ENCODE measurements around the gene SDK1.
"Not testable (repeated sequence)": the region's sequence is repeated elsewhere in the genome, so short reads cannot be mapped to it uniquely, and the experiment has no call there.

The SDK1 gene

DNA sequence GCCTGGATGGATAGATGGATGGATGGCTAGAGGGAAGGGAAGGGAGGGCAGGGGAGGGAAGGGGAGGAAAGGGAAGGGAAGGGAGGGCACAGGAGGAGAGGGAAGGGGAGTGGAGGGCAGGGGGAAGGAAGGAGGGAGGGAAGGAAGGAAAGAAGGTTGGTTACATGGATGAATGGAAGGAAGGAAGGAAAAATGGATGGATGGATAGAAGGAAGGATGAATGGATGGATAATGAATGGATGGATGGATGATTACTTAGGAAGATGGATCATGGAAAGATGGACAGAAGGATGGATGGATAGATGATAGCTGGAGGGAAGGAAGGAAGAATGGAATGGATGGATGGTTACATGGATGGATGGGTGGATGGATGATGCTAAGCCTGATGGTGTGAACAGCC is 929.3 kb downstream of the SDK1 start:
- DNase-seq (ENCODE audit: low spot score): no peak

DNA sequence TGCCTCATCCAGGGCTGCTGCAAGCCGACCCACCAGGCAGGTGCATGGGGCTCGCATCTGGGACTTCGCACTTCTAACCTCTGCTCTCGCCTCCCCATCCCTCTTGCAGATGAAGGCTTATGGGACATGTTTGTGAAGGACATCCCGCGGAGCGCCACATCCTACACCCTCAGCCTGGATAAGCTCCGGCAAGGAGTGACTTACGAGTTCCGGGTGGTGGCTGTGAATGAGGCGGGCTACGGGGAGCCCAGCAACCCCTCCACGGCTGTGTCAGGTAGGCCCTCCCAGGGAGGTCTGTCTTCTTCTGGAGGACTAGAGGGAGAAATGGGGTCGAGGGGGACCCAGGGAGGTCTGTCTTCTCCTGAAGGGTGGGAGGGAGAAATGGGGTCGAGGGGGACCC is 932.1 kb downstream of the SDK1 start:
- DNase-seq (ENCODE audit: low spot score): no peak

DNA sequence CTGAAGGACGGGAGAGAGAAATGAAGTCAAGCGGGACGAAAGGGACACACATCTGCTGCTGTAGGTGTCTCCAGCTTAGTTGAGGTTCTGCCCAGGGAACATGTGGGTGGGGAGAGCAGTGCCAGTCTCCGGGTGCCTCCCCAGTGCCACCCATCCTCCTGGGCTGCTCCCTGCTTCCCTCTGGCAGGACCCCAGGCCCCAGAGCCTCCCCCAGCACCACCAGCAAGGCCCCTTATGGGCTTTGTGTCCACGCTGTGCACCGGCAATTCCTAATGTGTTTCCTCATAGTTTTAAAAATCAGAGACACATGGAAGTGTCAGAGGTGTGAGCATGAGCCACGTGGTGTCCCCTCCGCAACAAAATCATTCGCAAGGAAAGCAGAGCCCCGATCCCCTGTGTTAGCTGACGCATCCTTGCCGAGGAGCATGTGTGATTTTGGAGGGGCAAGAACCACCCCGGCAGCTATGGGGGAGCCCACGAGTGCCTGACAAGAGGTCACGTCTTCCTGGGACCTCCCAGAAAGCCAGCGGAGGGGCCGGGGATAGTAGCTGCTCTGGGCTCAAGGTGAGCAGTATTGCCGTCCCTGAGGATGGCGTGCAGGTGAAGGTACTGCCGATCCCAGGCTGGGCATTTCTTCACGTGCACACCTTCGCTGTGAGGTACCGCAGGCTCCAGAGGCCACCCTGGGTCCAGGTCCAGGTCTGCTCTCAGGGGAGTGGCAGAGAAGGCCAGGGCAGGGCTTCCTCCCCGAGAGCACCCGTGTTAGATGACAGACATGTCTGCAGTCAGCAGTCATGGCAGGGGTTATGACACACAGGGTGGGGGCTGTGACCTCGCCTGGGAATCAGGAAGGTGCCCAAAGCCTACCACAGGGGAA is 932.8 kb downstream of the SDK1 start:
- no peak for DNase-seq (ENCODE audit: low spot score)

DNA sequence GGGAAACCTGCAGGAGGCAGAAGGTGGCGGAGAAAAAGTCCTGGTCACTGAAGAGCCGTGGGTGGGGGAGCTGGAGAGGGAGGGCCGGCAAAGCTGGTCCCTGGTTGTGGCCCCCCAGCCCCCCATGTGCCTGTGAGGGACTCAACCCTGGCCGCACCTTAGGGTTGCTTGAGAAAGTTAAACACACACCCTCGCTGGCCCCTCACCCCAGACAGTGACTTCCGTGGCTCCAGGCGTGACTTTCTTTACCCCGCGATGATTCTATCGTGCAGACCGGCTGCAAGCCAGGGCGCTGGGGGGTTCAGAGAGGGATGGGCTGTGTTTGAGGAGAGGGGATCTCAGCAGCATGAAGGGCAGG is 933.4 kb downstream of the SDK1 start:
- DNase-seq (ENCODE audit: low spot score): no peak

DNA sequence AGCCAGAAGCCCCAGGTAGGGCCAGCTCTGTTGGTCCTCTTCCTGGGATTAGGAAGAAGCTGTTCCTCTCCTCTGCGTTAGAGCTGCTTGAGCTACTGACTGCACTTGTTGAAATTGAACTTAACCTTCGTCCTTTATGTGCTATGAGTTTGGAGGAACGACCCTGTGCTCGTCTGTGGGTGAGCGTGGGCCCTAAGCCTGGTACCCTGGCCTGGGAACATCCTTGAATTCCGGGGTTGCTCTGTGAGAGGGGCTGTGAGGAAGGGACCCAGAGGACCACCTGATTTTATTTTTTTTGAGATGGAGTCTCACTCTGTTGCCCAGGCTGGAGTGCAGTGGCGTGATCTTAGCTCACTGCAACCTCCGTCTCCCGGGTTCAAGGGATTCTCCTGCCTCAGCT is 933.8 kb downstream of the SDK1 start:
- no peak for DNase-seq (ENCODE audit: low spot score)

DNA sequence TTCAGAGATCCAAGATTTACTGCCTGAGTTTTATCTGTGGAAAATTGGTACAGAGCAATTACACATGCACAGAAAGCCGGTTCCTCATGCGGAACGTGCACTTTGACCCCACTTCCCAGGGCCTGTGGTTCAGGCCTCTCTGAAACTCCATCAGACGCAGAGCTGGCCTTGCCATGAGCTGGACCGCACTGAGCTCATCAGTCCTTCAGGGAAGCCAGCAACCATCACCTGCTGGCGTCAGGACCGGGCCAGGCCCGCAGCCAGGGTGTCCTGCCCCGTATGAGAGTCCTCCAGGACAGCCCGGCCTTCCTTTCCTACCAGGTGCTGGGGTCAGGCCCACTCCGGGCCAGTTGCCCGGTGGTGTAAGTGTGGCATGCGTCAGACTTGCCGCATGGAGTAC is 934.5 kb downstream of the SDK1 start:
- no peak for DNase-seq (ENCODE audit: low spot score)

DNA sequence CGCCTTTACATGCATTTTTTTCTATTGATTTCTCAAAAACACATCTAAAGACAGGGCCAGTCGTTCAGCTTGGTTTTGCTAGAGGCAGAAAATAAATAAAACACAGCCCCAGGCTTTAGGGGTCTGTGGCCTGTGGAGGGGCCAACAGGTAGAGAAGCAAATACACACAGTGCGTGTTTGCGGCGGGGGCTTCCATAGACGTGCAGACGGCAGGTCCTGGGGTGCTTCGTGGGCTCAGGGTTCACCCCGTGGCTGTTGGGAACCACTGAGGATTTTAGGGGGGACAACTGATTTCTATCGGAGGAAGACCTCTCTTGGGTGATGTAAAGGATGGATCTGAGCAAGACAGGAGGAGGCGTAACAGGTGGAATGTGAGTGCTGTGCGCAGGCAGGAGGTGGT is 935.3 kb downstream of the SDK1 start:
- DNase-seq (ENCODE audit: low spot score): no peak

DNA sequence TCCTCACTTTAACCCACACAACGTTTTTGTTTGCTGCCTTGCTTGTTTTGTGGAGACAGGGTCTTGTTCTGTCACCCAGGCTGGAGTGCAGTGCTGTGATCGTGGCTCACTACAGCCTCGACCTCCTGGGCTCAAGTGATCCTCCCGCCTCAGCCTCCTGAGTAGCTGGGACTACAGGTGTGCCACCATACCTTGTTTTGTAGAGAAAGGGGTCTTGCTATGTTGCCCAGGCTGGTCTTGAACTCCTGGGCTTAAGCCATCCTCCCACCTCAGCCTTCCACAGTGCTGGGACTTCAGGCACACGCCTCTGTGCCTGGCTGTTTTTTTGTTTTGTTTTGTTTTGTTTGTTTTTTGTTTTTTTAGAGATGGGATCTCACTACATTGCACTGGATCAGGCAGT is 935.8 kb downstream of the SDK1 start:
- not testable (repeated sequence) for DNase-seq (ENCODE audit: low spot score)

DNA sequence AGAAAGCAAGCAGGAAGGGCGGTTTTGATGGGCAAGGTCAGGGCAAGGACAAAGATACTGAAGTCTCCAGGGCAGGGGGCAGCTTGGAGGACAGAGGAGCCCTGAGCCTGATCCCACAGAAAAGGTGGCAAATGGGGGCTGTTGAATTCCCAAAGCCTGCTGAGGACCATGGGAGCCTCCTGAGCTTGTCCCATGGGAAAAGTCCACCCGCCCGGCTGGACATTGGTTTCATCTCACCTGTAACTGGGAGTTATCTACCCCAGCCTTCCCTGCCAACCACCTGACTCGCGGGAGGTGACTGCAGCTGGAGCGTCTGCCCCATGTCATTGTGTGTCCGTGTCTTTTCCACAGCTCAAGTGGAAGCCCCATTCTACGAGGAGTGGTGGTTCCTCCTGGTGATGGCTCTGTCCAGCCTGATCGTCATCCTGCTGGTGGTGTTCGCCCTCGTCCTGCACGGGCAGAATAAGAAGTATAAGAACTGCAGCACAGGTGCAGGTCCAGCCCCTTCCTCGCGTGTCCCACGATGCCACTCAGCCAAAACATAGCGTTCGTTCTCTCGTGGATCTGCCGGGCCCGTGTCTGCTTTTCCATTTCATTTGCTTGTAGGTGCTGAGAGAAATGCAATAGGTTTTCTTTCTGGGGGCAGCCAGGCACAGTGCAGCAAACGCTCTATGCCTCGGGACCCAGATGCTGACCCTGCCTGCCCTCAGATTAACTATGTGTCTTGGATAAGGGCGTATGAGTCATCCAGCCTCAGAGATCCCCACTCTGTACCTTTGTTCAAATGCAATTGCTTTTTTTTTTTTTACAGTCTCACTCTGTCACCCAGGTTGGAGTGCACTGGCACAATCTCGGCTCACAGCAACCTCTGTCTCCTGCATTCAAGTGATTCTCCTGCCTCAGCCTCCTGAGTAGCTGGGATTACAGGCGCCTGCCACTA is 936.5 kb downstream of the SDK1 start:
- no peak for DNase-seq (ENCODE audit: low spot score)

DNA sequence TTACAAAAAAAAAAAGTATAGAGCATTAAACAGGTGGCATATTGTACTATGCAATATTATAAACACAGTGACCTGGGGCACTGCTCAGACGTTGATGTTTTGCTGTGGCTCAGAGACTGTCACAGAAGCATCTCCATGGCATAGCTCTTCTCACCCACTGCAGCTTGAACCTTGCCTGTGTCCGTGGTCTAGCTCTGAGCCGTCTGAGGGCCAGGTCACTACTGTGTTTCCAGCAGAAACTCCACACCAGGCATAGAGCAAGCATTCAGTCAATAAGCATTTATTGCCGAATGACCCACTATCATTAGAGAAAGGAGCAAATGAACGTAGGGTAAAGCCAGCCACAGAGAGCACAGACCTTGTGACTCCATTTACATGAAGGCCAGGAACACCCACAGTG is 937.8 kb downstream of the SDK1 start:
- DNase-seq (ENCODE audit: low spot score): no peak

DNA sequence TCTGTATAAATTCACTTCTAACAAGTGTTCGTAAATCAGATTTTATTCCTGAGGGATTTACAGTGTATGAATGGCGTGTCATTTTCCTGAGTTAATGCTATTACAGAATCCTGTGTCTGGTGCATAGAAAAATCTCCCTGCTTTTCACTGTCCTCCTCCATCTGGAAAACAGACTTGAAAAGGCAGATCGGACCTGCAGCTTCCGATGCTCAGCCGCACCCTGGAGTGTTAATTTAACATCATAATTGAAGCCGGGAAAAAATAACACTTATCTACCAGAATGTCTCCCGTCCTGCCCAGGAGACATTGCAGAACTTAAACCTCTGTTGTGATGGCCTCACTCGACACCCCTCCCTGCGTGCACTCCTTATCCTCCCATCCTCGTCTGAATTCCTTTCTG is 939.0 kb downstream of the SDK1 start:
- no peak for DNase-seq (ENCODE audit: low spot score)

DNA sequence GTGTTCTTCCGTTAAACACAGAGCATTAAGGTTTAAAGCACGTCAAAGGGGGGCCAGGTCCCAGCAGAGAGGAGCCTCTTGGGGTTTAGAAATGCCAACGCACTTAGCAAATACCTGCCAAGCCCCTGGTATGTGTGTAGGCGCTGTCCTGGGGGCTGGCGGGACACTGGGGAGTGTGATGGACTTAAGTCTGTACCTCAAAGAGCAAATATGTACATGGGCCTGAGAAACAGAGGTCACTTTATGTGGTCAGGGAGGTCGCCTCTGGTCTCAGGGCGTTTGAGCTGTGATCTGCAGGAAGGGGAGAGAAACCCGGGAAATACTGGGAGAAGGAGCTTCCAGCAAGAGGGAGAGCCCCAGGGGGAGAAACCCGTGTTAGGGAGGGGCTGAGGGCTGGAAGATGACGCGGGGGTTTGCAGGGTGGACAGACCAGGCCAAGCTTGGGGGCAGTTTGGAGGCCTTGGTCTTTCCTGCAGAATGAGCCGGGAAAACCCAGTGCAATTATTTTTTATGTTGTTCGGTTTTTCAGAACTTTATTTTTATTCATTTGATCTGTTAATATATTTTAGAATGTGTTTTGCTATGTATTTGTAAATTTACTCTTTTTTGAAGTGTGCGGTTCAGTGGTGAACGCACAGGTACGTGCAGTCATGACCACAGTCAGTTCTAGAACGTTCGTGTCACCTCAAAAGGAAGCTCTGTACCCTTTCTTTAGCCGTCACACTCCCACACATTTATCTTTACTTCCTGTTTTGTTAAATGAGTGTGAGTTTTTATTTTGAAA is 939.7 kb downstream of the SDK1 start:
- DNase-seq (ENCODE audit: low spot score): no peak

DNA sequence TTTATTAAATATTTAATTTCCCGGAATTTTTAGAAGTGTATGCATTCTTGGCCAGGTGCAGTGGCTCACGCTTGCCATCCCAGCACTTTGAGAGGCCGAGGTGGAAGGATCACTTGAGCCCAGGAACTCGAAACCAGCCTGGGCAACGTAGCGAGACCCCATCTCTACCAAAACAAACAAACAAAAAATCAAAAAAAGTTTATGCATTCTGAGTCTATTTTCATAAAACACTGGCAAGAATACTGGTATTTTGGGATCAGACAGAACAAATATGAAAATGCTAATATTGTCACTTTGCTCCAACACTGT is 940.2 kb downstream of the SDK1 start:
- DNase-seq (ENCODE audit: low spot score): no peak

DNA sequence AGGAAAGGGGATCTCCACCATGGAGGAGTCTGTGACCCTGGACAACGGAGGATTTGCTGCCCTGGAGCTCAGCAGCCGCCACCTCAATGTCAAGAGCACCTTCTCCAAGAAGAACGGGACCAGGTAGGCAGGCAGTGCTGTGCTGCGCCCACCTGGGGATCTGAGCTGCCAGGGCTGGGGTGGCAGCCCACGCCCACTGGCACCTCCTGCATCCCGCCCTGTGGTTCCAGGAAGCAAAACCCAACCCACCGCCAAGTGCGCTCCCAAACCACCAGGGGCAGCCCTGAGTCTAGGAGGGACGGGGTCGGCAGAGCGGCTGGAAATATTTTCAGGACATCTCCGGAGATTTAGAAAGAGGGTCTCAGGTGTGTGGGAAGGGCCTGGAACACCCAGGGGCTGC is 940.7 kb downstream of the SDK1 start:
- no peak for DNase-seq (ENCODE audit: low spot score)

DNA sequence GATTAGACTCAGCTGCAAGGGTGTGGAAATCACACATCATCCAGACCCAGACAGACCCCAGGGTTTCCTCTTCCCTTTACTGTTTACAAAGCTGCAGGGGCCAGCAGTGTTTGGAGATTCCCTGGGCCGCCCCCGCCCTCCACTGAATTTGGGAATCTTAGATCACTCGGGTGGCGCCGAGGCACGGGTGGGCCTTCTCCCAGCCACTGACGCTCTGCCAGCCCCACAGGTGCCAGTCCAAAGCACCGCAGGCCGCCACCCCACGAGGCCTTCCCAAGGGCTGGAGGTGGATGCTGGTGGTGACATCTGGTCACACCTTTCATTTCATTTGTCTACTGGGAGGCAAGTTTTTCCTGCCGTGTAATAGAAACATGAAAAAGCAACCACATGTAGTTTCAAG is 941.7 kb downstream of the SDK1 start:
- no peak for DNase-seq (ENCODE audit: low spot score)

DNA sequence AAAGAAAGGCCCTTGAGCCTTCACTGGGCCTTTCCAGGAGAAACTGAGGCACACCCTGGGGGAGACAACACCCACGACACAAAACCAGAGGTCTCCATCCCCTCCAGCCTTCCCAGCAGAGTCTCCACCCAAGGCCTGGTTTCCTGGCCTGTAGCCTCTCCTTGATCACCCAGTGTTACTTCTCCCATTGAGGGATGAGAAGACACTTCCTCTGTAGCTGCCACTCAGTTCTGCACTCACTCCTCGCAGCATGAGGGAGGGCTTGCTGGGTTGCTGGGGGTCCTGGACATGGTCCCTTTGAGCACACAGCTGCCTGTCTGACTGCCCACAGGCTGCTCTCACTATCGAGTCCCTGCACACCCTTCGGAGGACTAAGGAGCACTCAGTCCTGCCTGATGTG is 943.0 kb downstream of the SDK1 start:
- DNase-seq (ENCODE audit: low spot score): no peak

DNA sequence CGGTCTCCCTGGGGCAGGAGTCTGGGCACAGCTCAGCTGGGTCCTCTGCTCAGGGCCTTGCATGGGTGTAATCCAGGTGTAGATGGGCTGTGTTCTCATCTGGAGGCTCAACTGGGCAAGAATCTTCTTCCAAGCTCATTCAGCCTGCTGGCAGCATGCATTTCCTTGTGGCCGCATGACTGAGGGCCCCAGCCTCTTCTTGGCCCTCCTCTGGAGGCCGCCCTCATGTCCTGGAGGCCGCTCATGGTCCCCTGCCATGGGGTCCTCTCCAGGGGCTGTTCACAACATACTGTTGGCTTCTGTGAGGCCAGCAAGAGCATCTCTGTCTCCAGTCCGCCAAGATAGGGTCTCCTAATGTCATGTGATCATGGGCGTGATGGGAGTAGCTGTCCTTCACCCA is 943.6 kb downstream of the SDK1 start:
- DNase-seq (ENCODE audit: low spot score): no peak

DNA sequence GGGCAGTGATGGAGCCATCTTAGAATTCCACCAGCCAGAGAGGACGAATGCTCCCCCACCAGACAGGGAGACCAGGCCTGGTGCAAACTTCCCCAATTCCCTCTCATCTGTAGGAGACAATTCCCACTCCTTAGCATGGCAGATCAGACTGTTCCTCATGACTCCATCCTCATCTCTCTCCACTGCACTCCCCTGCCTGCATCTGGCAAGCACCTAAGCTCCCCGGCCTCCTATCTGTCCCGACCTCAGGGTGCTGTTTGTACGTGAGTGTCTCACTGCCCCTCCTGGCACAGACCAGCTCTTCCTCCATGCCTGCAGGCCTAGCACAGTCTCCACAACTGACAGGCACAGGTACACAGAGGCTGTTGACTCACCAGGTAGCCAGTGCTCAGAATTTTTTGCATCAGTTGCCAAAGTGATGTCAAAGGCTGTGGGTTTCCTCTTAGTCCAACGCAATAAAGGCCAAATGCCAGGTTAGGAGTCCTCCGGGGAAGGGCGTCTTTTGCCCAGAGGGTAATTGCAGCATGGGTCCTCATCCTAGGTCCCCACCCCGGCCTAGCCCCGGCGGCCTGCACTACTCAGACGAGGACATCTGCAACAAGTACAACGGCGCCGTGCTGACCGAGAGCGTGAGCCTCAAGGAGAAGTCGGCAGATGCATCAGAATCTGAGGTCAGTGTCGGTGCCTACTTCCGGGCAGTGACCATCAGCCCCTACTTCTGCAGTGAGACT is 944.2 kb downstream of the SDK1 start:
- DNase-seq (ENCODE audit: low spot score): no peak

DNA sequence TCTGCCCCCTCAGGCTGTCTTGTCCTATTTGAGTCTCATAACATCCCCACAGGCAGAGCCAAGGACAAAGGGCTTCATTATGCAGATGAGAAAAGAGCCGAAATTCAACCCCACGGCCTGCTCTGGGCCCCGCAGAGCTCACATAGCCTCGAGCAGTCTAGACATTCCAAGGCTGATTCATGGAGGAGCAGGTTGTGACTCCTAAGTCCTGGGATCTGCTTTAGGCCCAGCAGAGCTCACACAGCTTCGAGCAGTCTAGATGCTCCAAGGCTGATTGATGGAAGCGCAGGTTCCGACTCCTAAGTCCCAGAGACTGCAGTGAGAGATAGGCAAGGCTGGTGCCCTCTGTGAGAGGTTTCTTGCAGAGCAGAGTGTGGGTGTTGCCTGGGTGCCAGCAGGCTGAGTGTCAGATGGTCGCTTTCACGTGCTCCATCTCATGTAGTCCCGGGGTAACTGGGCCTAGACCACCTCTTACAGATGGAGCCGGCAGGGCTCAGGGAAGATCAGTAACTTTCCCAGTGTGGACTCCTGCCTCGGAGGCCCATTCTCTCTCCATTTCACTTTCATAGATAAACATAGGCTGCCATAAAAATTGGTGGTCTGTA is 944.9 kb downstream of the SDK1 start:
- DNase-seq (ENCODE audit: low spot score): no peak

DNA sequence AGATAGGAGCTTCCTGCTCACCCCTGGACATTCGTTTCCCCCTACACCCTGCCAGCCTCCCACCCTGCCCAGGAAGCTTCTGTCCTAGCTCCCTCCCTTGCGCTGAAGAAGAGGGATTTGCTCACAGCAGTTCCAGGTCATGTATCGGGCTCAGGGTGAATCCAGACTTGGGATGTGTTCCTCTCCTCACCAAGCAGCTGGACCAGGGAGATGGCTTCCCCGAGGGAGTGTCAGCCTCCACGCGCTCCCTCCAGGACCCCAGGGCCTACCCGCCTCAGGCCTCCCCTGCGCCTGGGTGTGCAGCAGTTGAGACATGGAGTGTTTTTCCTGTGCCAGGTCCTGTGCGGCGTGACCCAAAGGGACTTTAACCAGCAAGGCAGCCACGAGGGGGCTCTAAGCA is 945.5 kb downstream of the SDK1 start:
- no peak for DNase-seq (ENCODE audit: low spot score)

DNA sequence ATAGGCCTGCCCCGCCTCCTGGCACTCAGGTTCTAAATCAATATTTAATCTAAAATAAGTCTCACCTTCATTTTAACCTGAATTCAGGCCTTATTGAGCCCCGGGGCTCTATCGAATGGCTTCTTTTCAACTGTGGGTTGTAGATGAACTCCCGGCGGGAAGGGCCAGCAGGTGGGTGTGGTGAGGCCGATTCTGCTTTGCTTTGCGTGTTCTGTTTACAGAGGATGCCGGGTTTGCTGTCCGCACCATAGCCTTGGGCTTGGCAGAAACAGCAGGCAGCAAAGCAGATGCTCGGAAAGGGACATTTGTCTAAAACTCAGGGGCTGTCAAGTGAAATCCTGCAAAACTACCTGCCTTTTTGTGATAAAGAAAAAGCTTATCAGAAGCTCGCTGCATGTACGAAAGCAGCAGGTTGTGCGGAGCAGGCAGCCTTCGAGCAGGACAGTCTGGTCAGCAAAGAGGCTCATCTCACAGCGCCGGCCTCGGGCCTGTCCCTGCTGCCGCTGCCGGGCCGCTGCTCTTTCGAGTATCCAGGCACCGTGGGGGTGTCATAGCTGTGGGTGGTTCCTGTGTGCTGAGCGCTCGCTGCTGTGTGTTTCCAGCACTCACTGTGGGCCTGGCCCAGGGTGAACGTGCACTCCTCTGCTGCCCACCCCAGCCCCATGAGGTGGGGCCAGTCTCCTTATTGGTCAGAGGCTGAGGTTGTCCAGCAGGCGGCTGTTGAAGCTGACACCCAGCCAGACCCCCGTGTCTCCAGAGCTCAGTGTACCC is 946.2 kb downstream of the SDK1 start:
- no peak for DNase-seq (ENCODE audit: low spot score)

Measured in germinal center (tissue), 1 donor.